Aorta (tissue), 5 donors: ENCODE data around the gene HOOK1. TPM values are rescaled to one million over a fixed set of nuclear protein-coding genes. Genes with fewer than 3 reads are reported as not detected.

Experiments
- ATAC-seq: fragments of 200-7000 bp; cut with Tn5 transposase; one replicate; pipeline ENCODE4 v1.9.1; 2022; ENCODE audit warnings: moderate library complexity; ENCODE audit not compliant: low FRiP score
- DNase-seq, 2 donors: peaks; one replicate each; pipeline ENCODE4 v3.0.0-alpha.2; 2020
- H3K27ac ChIP-seq, 2 donors: one replicate each; pipeline ENCODE4 v1.5.1; 2013; ENCODE audit warnings: low read length in 2 of 2, mild to moderate bottlenecking in 2 of 2, moderate library complexity in 2 of 2, control low read depth in 1 of 2, inconsistent platforms in 1 of 2, low read depth in 1 of 2
- H3K27me3 ChIP-seq, 2 donors: one replicate each; pipeline ENCODE4 v1.6.1; 2013; ENCODE audit warnings: control low read depth in 1 of 2, low read length in 1 of 2, mild to moderate bottlenecking in 1 of 2, moderate library complexity in 1 of 2; ENCODE audit not compliant: insufficient read depth in 2 of 2, control insufficient read depth in 1 of 2
- H3K36me3 ChIP-seq, 2 donors: one replicate each; pipeline ENCODE4 v1.6.1; 2013; ENCODE audit warnings: control low read depth in 1 of 2, low read length in 1 of 2, mild to moderate bottlenecking in 1 of 2; ENCODE audit not compliant: insufficient read depth in 2 of 2, control insufficient read depth in 1 of 2
- H3K4me1 ChIP-seq, 2 donors: one replicate each; pipeline ENCODE4 v1.6.1; 2013; ENCODE audit warnings: low read length in 2 of 2, control low read depth in 1 of 2, mild to moderate bottlenecking in 1 of 2, moderate library complexity in 1 of 2; ENCODE audit not compliant: insufficient read depth in 2 of 2, control insufficient read depth in 1 of 2
- H3K4me3 ChIP-seq, 2 donors: one replicate each; pipeline ENCODE4 v1.5.1; 2013; ENCODE audit warnings: low read length in 2 of 2, control low read depth in 1 of 2, mild to moderate bottlenecking in 1 of 2
- H3K9me3 ChIP-seq: one replicate; pipeline ENCODE4 v1.6.1; 2013; ENCODE audit warnings: mild to moderate bottlenecking, low read length; ENCODE audit not compliant: control insufficient read depth
- WGBS, 2 donors: extraction: QIAGEN DNeasy Blood & Tissue Kit; methylation state at CpG; one replicate each; pipeline ENCODE4 v1.1.7; 2013; 5-methylcytosine and 5-hydroxymethylcytosine counted together
- intact Hi-C, 2 donors: fragments of 100-400 bp; cut with DNase I; formaldehyde crosslinking; loops; one replicate each; pipeline versions ENCODE4 v1.14.2 to v1.15.0; 2022
- polyA plus RNA-seq, 2 donors: library from polyadenylated mRNA; stranded (reverse); fragments of 200-250 nt; gene quantifications; one replicate each; pipeline ENCODE4 v1.2.3, GENCODE V29; 2013
- total RNA-seq, 2 donors: library from RNA; stranded (reverse); fragmentation: NEBNext Ultra II Directional; extraction: Animal tissue kit (Norgen Biotek cat#: 25700); gene quantifications; one replicate each; pipeline ENCODE4 v1.2.1, GENCODE V29; 2021
- donor health status: healthy with polysubstance abuse.
- donor health status: Bipolar disorder and iron deficiency.
- donor health status: DM: no; HTN: no; CAD: no.
- donor health status: DM: no; HTN: no; CAD: no.
- donor health status: DM: yes; HTN: yes; CAD: no.

Gene HOOK1
- total and polyA plus RNA-seq, 4 donors = 0.13 to 2.8 (median 0.95) TPM

DNA sequence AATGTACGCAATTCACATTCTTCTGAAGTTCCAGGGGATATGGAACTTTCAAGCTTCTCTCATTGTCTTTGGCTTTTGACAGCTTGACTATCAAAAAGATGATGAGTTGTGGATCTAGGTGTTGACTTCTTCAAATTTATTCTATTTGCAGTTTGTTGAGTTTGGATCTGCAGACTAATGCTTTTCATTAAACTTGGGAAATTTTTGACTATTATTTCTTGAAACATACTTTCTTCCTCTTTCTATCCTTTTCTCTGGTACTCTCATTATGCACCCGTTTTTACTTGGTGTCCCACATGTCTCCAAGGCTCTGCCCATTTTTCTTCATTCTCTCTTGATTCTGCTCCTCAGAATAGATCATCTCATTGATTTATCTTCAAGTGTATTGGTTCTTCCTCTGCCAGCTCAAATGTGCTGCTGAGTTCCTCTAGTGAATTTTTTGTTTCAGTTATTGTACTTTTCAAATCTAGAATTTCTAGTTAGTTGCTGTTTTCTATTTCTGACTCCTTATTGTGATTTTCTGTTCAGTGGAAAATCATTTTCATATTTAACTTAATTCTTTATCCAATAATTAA, 62.4 kb downstream of the HOOK1 start:
- intact Hi-C loops = no loop called here
- no peaks in the 10 kb centered on the region for H3K4me1 ChIP-seq

GRCh38 chr1:59878370-59878769, 63.6 kb downstream of the HOOK1 start:
- Histone ChIP-seq H3K9me3 (no peaks in the 10 kb centered on the region), H3K27me3 (no peaks in the 10 kb centered on the region), H3K27ac (no peak overlapping the region), H3K36me3 (no peaks in the 10 kb centered on the region), H3K4me1 (no peaks in the 10 kb centered on the region), H3K4me3 (no peak overlapping the region)
- 85 to 89% methylated on average over 3 of the region's 3 CpGs for WGBS, 2 donors
- DNase-seq (no peak), ATAC-seq (no peak)
- intact Hi-C loops = no loop called here

More for the DNA sequence above, 62.4 kb downstream of the HOOK1 start:
- no peak for ATAC-seq
- DNase-seq = no peak
- Histone ChIP-seq H3K27me3 (no peaks in the 10 kb centered on the region), H3K36me3 (no peaks in the 10 kb centered on the region), H3K4me3 (no peak overlapping the region), H3K9me3 (no peaks in the 10 kb centered on the region), H3K27ac (no peak overlapping the region)
- WGBS, 2 donors = 90 to 93% methylated on average over 2 of the region's 2 CpGs

DNA sequence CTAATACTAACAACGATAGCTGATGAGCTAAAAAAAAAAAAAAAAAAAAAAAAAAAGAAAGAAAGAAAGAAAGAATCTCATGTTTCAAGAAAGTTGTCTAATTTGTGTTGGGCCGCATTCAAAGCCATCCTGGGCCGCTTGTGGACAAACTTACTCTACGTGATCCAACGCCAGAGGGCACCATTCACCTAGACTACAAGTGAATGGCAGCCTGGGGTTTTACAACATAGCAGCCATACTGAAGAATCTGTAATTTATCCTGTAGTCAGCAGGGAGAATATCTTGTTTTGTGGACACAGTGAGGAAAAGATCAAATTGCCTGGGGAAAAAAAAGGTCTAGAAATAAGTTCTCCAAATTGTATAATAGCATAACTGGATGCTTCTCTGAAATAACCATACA, 64.8 kb downstream of the HOOK1 start:
- intact Hi-C loops = no loop called here
- no peak for ATAC-seq
- H3K4me3 ChIP-seq = no peak overlapping the region

GRCh38 chr1:59879996-59880505, 65.3 kb downstream of the HOOK1 start:
- DNase-seq = no peak
- Histone ChIP-seq H3K27me3 (no peaks in the 10 kb centered on the region), H3K4me3 (no peak overlapping the region), H3K9me3 (no peaks in the 10 kb centered on the region), H3K4me1 (no peaks in the 10 kb centered on the region), H3K36me3 (no peaks in the 10 kb centered on the region), H3K27ac (no peak overlapping the region)
- no peak for ATAC-seq
- WGBS, 2 donors = 69 to 72% methylated on average over 3 of the region's 3 CpGs
- intact Hi-C loops = loop anchor here in 1 of 2 donors (2.0 kb wide), 1 partner anchor 67 kb away; no protein-coding TSS in a partner anchor

More for the DNA sequence above, 64.8 kb downstream of the HOOK1 start:
- 36 to 38% methylated on average over 5 of the region's 5 CpGs for WGBS, 2 donors
- Histone ChIP-seq H3K9me3 (no peaks in the 10 kb centered on the region), H3K36me3 (no peaks in the 10 kb centered on the region), H3K27me3 (no peaks in the 10 kb centered on the region), H3K27ac (no peak overlapping the region), H3K4me1 (no peaks in the 10 kb centered on the region)
- peak in 1 of 2 donors; percentile 61 for DNase-seq

GRCh38 chr1:59880735-59881134, 66.0 kb downstream of the HOOK1 start:
- H3K36me3 ChIP-seq = no peaks in the 10 kb centered on the region
- no peak overlapping the region for H3K27ac ChIP-seq
- WGBS, 2 donors = 89 to 91% methylated on average over 2 of the region's 2 CpGs
- H3K9me3 ChIP-seq = no peaks in the 10 kb centered on the region
- H3K4me3 ChIP-seq = no peak overlapping the region
- ATAC-seq = no peak
- intact Hi-C loops = loop anchor here in 1 of 2 donors (2.0 kb wide), 1 partner anchor 66 kb away; no protein-coding TSS in a partner anchor
- DNase-seq = no peak
- H3K4me1 ChIP-seq = no peaks in the 10 kb centered on the region
- H3K27me3 ChIP-seq = no peaks in the 10 kb centered on the region

DNA sequence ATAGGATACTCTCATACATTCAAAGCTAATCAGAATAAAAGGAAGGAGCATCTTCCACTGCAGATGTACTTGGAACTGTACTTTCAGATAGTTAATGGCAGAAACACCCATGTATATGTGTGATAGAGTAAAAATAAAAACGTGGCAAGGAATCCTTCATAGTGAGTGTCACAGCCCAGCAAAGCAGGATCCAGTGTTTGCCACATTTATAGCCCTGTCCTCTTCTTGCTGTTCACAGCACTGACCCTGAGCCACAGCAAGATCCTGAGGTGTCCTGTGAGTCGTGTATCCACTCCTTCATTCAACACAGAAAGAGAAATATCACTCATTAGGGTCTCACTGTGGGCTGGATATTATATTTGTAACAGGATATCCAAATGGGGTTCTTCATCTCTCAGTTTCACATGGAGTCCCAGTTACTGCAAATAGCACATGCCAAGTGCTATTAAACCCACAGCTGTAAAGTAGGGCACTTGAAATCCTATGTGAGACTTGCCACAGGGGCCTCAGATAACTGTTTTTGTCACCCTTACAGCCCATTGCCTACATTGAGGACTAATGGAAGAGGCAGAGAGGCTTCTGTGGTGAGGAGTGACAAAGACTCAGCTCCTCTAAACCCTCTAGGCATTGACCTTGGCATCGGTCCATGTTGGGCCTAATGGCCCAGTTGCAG, 70.5 kb downstream of the HOOK1 start:
- 56 to 57% methylated on average over 3 of the region's 3 CpGs for WGBS, 2 donors
- no peak for ATAC-seq
- intact Hi-C loops = no loop called here
- no peak for DNase-seq
- H3K9me3 ChIP-seq = no peaks in the 10 kb centered on the region
- no peaks in the 10 kb centered on the region for H3K4me1 ChIP-seq
- no peak overlapping the region for H3K27ac ChIP-seq
- no peaks in the 10 kb centered on the region for H3K36me3 ChIP-seq
- no peak overlapping the region for H3K4me3 ChIP-seq
- H3K27me3 ChIP-seq = no peaks in the 10 kb centered on the region

DNA sequence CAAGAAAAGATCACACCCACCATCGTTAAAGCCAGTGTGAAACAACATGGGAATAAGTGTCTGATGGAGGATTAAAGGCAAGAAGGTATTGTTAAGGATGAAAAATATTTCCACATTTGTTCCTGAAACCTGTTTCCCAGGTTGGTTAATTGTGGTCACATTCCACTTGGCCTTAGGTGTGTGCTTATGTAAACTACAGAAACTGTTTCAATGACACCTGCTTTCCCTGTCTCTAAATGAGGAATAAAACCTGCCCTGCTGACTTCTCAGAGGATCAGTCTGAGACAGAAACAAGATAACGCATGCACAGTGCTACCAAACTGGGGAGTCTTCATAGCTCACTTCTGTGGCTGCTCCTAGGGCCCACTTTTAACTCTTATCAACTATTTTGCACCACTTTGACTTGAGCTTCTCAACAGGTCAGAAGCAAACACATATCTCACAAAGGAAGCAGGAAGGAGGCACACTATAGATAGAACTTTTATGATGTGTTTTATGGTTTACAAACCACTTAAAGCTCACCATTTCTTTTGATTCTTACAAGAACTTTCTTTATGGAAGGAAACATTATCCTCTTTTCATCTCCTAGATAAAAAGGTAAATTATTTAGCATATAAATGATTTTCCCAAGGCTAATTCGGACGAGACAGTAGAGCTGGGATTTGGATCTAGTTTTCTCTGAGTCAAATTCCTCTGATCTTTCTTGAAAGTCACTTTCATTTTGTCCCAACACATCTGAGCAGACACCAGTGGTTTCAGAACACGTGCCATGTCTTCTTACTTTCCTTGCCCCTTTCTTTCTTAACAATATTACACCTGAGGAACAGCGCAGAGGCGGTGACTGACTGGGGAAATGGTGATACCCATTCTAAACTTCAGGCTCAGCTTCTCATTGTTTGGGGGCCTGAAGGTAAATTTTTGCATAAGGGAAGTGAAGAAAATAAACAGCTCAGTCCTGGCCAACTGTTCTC, 78.4 kb downstream of the HOOK1 start:
- Histone ChIP-seq H3K36me3 (no peaks in the 10 kb centered on the region), H3K9me3 (no peaks in the 10 kb centered on the region), H3K27me3 (no peaks in the 10 kb centered on the region), H3K4me1 (no peaks in the 10 kb centered on the region), H3K4me3 (no peak overlapping the region), H3K27ac (no peak overlapping the region)
- WGBS, 2 donors = 86 to 88% methylated on average over 7 of the region's 7 CpGs
- intact Hi-C loops = no loop called here
- ATAC-seq (no peak), DNase-seq (no peak)

- intact Hi-C loops = no loop called here
- 40 to 45% methylated on average over 2 of the region's 2 CpGs for WGBS, 2 donors
- no peaks in the 10 kb centered on the region for H3K9me3 ChIP-seq
- no peaks in the 10 kb centered on the region for H3K36me3 ChIP-seq
- H3K27ac ChIP-seq = no peak overlapping the region
- ATAC-seq (no peak), DNase-seq (no peak)
- H3K4me1 ChIP-seq = no peaks in the 10 kb centered on the region
- H3K4me3 ChIP-seq = no peak overlapping the region
- H3K27me3 ChIP-seq = no peaks in the 10 kb centered on the region
These were observed 82.4 kb downstream of the HOOK1 start for GRCh38 chr1:59897165-59897564.
